Superior temporal gyrus (tissue), 1 donor: ENCODE results near the gene MGAT4A.

Source experiments
- DNase-seq: peaks from one replicate; pipeline ENCODE4 v3.0.0-alpha.2; 2016; ENCODE audit errors: extremely low spot score

Gene MGAT4A

DNA sequence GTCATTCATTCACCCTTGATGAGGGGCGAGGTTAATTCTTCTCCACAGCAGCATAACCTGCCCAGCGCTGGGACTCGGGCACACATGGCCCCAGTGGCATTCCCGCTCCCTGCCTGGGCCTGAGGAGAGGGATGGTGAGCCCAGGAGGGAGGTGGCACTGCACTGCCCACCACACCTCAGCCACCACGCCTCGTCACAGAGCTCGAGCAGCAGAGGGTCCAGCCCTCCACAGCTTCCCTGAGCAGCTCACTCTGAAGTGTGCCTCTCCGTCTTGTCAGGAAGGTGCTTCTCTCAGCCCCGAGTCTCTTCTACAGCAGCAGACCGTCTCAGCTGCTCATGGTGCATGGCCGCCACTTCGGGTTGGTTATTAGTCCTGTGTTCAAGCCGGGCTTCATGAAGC, 157.5 kb downstream of the MGAT4A start:
- DNase-seq, result no peak

DNA sequence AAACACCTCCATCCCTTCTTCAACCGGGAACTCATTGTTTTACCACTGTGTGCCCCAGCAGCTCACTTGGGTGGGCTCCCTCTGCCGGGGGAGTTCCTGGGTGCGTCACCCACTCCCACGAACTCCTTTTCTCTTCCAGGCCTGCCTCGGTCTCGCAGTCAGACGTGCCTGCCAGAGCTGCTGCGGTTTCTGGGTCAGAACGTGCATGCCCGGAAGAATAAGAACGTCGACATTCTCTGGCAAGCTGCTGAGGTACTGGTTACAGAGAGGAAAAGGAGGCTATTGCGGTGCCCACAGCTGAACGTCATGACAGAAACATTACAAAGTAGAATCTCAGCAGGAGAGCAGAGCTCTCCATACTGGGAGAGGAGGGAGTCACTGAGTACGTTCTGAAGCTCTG, 158.3 kb downstream of the MGAT4A start:
- DNase-seq, result peak; percentile 18

DNA sequence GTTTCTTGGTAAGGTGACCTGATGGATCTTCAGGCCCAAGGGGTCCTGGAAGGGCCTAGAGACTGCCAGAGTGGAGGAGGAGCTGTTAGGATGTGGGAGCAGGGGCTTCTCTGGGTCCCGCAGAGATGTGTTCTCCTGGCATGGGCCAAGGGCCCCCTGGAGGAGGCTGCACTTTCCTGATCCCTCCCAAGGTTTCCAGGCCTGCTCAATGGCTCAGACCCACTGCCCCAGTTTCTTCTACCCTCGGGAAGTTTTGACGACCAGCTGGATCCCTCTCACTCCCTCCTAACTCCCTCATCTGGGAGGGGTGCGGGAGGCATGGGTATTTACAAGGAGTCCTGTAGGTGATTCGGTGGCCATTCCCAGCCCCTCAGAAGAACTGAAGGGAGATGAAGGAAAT, 158.7 kb downstream of the MGAT4A start:
- DNase-seq, result no peak

DNA sequence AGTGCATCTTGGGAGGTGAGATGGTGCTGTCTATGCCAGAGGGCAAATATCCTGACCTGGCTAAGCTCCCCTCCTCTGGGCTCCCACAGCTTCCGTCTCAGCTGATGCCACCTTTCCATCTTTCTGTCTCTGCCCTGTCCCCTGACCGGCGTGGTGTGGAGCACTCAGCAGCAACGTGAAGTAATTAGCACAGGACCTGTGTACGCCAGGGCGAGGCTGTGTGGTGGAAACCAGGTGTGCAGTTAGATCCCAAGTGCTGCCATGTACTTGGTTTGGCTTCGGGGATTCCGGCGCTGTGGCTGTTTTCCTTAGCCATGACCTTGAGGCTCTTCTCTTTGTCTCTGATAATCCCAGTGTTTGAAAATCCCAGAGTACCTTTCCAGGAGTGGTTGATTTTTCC, 159.1 kb downstream of the MGAT4A start:
- DNase-seq, result no peak

DNA sequence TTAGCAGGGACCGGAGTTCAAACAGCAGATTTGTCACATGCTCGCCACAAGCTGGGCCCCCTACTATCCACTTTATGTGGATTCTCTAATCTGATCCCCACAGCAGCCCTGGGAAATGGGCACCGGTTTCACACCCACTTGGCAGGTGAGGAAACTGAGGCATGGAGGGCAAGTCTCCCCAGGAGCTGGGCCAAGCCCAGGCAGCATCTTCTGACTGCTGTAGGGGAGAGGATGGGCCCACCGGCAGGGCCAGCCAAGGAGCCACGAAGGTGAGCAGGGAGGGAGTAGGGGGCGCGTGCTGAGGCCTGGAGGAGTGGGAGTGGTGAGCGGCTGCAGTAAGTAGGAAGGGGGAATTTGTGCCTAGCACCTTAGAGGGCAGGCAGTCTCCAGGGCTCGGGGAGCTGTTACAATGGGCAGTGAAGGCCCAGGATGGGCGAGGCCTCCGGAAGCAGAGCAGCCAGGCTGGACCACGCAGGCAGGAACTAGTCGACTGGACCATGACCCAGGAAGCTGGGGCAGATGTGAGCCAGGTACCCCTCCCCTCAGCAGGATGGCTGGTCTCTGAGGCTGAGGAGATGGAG, 159.7 kb downstream of the MGAT4A start:
- DNase-seq, result no peak

DNA sequence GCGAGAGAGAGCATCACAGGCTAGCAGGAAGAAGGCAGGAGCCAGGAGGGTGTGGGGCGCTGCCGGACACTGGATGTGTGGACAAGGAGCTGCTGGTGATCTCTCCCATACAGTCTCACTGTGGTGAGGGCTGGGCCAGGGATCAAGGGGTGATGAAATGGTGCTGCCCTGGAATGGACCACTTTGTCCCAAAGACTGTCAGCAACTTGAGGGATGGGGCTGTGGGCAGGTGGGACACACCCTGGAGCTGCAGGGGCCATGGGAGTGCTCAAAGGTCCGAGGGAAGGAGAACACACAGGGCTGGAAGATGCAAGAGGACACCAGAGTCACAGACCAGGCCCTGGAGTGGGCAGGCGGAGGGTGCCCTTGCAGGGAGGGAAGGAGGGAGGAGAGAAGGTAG, 160.6 kb downstream of the MGAT4A start:
- DNase-seq, result no peak

DNA sequence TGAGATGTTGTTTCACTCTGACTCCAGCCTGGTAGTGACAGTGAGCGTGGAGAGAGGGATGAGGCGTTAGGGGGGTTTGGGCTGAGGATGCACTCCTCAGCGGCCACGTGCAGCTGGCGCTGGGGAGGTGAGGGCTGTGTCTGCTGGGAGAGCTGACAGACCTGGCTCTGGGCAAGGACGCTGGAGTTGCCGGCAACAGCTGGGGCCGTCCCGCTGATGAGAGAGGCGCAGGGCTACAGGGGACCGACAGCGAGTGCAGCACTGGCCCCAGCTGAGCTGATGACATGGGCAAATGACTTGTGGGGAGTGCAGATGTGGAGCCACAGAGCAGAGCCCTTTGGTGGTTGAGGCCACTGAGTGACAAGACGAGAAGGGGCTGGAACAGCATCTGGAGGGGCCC, 161.0 kb downstream of the MGAT4A start:
- DNase-seq, result no peak

DNA sequence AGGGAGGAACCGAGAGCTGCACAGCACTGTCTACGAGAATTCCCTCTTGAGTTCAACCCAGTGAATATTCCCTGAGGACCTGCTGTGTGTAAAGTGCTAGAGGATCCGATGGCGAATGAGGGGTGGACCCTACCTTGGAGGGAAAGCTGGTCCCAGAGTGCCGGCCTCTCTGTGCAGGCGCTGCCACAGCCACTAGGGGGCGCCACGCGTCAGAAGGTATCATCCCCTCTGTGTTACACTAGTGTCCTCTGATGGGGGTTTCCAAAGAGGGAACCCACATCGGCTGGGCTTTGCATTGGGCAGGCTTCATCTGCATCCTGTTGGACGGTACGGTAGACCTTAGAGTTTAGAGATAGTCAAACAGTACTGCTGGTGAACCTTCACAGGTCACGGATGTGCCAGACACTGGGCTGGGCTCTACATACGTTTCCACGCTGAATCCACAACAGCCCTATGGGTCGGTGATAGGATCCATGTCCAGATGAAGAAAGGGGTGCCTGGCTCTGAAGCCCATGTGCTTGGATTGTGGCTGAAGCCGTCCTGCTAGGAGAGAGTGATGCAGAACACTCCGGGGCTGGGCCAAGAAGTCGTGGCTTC, 161.6 kb downstream of the MGAT4A start:
- DNase-seq, result no peak
